GM18907 (cell line): Measurements from ENCODE around the gene ILKAP.

Source experiments
- ATAC-seq: cut with Tn5 transposase; IDR thresholded peaks from one replicate; pipeline ENCODE4 v1.9.1; 2021; ENCODE audit warnings: mild to moderate bottlenecking, moderate library complexity; ENCODE audit not compliant: unreplicated experiment

The ILKAP gene

GRCh38 chr2:238166391-238167343 is 36.8 kb downstream of the ILKAP start:
- ATAC-seq, result no peak

DNA sequence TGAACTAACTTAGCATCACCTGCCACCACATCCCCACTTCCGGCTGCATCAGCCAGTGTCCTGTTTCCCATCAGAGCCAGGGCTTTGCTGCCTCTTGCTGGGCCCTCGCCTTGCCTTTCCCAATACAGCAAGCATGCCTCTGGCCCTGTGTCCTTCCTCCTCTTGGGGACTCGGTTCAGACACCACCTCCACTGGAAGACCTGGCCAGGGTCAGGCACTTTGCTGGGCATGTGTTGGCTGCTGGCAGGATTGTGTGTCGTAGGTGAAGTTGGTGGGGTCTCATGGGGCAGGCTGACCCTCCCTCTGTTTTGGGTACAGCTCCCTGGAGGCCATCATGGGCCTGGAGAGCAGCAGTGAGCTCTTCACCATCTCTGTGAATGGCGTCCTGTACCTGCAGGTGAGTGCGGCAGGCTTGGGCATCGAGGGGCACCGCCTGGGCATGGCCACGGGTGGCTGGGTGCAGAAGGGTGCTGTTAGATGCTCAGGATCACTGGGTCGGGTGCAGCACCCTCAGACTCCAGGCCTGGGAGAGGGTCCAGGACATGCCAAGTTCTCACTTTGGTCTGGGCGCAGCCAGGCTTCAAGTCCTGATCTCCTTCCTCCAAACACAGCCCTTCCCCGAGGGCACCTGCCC is 38.1 kb downstream of the ILKAP start:
- ATAC-seq, result no peak

DNA sequence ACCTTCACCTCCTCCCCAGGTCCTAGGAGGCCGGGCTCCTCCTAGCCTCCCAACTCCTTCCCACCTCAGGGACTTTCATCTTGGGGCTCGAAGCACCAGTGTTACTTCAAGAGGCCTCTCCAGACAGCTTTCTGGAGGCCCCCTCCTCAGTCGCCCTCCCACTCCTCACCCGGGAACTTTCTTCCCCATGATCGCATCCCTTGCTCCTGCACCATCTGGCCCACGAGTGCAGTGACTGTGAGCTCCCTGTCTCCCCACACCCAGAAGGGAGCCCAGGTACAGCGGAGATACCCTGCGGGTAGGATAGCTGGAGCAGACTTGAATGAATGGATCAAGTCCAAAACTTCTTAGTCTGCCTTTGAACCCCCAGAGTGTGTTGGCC is 38.6 kb downstream of the ILKAP start:
- ATAC-seq, result no peak

- ATAC-seq, result no peak
Observed at GRCh38 chr2:238163481-238164198, 39.9 kb downstream of the ILKAP start.

GRCh38 chr2:238162846-238163441 is 40.6 kb downstream of the ILKAP start:
- ATAC-seq, result no peak

- ATAC-seq, result no peak
Observed at GRCh38 chr2:238162251-238162845, 41.1 kb downstream of the ILKAP start.

- no peak for ATAC-seq
Observed at GRCh38 chr2:238161291-238162051, 42.0 kb downstream of the ILKAP start.

DNA sequence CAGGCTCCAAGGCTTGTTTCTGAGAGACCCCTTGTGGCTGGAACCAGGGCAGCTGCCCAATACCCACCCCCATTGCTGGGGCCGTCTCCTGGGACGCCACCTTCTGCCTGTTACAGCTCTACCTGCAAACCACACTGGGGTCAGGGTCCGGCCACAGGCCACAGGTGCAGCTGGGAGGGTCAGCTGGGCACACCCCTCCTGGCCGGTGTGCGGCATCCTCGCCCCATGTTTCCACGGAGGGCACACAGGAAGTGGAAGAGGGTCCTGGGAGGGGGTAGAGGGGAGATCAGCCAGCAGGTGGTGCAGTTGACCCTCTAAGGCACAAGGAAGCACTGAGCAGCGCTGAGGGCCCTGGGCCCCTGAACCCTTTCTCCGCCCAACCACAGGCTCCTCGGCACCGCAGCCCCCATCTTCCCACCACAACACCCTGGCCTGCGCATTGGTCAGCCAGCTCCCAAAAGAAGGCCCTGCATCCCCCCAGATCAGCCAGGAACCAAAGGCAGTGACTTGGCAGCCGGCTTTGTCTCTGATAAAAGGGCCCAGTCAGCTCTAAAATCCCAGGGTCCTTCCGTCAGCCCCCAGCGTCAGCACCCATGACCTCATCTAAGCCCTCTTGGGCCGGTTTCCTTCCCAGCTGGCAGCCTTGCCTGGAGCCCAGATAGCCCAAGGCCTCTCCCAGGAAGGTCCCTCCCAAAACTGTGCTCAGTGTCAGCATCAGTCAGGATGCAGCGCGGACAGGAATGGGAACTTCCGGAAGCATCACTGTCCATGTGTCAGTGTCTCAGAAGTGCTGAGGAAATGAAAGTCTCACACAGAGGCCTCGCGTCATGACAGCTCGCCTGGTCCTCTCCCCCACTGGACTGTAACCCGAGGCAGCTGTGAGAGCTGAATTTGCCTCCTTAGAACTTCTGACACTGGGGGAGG is 43.0 kb downstream of the ILKAP start:
- ATAC-seq, result no peak

DNA sequence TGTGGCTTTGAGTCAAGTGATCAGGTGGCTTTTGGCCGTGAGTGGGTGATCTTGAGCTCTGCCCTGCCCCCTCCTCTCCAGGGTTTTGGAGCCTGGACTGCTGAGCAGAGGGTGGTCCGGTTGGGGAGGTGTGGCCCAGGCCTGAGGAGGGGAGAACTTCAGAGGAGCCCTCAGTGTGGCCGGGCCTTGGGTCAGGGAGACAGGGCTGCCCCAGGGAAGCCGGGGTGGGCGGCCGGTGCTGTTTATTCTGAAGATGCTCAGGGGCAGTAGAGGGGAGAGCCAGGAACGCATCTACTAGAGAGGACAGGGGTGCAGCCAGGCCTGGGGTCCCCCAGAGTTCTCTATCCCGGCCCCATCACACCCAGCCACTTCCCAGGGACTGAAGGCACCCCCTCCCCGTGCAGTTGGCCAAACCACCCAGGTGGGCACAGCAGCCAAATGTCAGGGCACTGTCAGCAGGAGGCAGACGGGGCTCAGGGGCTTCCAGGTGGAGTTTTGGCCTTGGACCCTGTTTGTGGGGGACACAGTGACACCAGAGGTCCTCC is 43.8 kb downstream of the ILKAP start:
- ATAC-seq, result no peak

- no peak for ATAC-seq
Observed at GRCh38 chr2:238159071-238159539, 44.4 kb downstream of the ILKAP start.

DNA sequence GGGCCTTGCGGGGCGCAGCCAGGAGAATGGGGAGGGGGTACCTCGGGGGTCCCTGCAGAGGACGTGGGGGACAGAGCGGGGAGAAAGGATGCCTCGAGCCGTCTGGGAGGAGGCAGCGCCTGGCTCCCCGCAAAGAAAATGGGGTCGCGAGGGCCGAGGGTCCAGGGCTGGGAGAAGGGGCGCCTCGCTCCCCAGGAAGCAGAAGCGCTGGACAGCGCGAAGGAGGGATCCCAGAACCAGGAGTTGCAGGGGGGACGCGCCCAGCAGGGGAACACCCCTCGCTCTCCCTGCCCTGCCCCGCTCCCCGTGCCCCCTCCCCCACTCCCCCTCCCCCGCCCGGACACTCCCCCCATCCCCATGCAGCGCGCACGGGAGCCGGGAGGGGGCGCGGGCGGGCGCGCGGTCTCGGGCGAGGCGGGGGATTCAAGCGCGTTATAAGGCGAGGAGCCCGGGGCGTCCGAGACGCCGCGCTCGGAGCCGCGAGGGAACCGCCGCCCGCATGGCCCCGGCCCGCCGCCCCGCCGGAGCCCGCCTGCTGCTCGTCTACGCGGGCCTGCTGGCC is 44.9 kb downstream of the ILKAP start, which contains the start of gene ERFE:
Gene ERFE, plus strand, starts transcription at position 462 of the 562 bp plus-strand sequence. Its CDS starts 38 bp downstream, at position 500.
- ATAC-seq, result no peak

GRCh38 chr2:238158018-238158508 is 45.4 kb downstream of the ILKAP start:
- no peak for ATAC-seq

DNA sequence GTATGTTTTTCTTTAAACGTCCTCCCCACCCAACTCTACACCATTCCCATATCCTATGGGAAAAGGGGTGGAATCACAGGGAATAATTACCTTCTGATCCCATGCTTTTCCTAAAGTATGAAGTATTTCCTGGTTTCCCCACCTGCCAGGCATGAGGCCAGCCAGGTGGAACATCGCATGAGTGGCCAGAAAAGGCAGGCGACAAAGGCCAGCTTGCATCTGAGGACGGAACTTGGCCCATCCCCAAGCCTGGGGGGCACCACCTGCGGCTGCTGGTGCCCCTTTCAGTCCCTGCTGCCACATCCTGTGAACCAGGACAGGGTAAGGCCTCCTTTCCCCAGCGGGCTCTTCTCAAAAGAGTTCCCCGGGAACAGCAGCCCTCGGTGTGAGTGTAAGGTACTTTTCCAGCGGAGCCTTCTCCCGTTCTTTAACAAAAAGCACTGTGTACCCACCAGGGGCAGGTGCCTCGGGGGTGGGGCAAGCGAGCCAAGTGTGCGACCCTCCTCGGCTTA is 45.9 kb downstream of the ILKAP start:
- no peak for ATAC-seq

GRCh38 chr2:238155761-238156694 is 47.5 kb downstream of the ILKAP start:
- ATAC-seq, result no peak

GRCh38 chr2:238155051-238155760 is 48.3 kb downstream of the ILKAP start:
- no peak for ATAC-seq

GRCh38 chr2:238154570-238154969 is 48.9 kb downstream of the ILKAP start:
- ATAC-seq, result no peak
